ENCODE measurements around the gene ANKS3.
"Not testable (repeated sequence)": the region's sequence is repeated elsewhere in the genome, so short reads cannot be mapped to it uniquely, and the experiment has no call there.

Gene ANKS3

GRCh38 chr16:4755687-4756086 is 21.6 kb upstream of the ANKS3 start:
- no peak for DNase-seq (ENCODE audit: low spot score)

GRCh38 chr16:4754865-4755264 is 20.8 kb upstream of the ANKS3 start:
- no peak for DNase-seq (ENCODE audit: low spot score)

DNA sequence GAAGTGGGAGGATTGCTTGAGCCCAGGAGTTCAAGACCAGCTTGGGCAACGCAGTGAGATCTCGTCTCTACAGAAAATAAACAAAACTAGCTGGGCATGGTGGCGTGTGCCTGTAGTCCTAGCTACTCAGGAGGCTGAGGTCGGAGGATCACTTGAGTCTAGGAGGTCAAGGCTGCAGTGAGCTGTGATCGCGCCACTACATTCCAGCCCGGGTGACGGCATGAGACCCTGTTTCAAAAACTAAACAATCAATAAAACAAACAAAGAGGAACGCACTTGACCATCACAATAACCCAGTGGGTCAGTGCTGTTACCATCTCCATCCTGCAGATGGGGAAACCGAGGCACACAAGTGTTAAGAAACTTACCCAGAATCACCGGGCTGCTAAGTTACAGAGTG is 19.2 kb upstream of the ANKS3 start:
- no peak for DNase-seq (ENCODE audit: low spot score)

DNA sequence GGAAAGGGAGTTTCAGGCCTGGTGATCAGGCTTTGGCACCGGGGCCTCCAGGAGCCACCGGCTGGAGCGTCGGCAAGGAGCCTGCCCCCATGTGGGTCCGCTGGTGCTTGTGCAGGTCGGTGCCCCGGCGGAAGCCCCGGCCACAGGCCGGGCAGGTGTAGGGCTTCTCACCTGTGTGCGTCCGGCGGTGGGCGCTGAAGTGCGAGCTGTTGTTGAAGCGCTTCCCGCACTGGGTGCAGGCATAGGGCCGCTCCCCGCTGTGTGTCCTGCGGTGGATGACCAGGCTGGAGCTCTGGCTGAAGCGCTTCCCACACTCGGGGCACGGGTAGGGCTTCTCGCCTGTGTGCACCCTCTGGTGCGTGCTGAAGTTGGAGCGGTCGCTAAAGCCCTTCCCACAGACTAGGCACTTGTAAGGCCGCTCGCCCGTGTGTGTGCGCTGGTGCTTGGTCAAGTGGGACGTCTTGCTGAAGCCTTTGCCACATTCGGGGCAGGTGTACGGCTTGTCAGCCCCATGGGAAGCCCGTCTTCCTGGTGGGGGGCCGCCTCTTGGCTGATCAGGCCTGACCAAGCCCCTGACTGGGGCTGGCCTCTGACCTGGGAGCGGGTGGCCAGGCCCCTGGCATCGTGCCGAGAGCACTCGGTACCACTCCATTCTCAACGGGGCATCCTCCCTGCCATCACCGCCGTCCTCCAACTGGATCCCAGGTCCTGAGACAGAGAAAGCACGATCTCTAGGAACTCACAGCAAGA is 18.5 kb upstream of the ANKS3 start:
- DNase-seq (ENCODE audit: low spot score) = no peak

GRCh38 chr16:4750896-4751295 is 16.8 kb upstream of the ANKS3 start:
- DNase-seq (ENCODE audit: low spot score) = no peak

GRCh38 chr16:4749700-4750257 is 15.7 kb upstream of the ANKS3 start:
- DNase-seq (ENCODE audit: low spot score) = no peak

DNA sequence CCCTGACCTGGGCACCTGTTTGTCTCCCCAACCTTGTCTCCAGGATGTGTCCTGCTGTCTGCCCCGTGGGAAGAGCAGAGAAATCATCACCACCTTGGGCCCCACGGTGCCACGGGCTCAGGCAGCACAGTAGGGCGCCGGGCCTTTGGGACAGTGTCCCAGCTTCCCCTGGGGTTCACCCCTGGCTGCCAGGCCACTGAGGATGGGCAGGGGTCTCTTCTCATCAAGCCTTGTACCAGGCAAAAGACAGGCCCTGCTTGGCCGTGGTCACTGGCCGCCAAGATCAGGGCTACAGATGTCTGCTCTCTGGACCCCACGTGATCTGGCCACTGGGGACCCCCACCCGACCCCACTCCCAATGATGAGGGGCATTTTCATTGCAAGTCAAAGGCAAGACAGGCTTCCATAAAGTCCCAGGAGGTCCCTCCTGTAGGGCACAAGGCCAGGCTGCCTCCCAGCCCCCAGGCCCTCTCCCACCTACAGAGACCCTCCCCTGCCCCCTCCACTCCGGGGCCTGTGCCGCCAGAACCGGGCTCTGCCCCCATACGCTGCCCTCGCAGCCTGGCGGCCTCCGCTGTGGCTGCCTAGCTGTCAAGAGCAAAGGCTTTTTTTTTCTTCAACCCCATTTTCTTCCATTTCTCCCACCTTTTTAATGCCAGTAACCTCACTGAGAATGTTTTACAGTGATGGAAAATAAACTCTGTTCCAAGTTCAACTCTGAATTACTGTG is 14.8 kb upstream of the ANKS3 start:
- DNase-seq (ENCODE audit: low spot score) = no peak

DNA sequence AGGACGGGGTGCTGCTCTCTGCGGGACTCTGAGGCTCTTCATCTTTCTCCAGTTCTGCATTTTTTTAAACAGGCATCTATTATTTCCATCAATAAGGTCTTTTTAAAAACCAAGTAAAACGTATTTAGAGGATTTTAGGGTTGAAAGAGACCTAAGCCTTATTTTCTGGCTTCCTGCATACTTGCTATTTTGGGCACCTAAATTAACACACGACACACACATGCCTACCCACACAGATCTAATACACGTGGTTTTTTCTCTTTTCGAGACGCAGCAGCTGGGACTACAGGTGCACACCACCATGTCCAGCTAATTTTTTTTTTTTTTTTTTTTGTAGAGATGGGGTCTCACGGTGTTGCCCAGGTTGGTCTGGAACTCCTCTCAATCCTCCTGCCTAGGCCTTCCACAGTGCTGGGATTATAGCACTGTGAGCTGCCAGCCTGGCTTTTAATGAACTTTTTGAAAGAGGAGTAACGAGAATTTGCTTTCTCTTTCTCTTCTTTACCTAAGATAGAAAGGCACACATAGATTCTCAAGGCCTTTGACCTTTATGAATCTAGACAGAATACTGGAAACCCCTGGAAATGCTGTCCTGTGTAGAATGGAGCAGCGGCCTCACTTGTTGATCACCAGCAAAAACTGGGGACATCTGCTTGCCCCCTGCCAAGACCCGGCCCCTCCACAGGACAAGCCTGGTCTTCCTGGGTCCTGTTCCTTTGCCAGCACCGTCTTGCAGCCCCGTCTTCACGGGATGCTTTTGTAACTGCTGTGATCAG is 14.0 kb upstream of the ANKS3 start:
- no peak for DNase-seq (ENCODE audit: low spot score)

DNA sequence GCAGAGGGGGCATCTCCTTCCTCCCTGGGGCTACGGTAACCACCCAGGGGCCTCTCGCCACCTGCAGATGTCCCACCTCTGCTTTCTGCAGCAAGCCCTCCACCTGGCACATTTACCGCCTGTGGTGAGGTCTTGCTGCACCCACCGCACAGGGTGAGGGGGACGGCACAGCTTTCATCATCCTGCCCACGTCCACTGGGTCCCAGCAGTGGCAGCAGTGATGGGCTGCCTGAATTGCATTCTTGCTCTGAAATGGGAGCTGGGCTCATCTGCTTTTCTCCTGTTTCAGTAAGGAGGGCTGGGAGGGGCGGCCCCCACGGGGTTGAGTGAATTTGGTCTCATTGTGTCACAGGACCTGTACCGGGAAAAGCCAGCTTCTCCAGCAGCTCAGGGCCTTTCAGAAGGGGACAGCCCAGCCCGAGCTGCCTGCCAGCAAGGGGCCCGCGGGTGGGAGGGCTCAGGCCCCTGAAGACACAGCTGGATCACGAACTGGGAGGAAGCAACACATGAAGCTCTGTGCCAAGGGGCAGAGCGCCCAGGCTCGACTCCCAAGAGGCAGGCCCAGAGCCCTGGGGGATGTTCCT is 13.0 kb upstream of the ANKS3 start:
- no peak for DNase-seq (ENCODE audit: low spot score)

GRCh38 chr16:4746215-4746614 is 12.1 kb upstream of the ANKS3 start:
- no peak for DNase-seq (ENCODE audit: low spot score)

DNA sequence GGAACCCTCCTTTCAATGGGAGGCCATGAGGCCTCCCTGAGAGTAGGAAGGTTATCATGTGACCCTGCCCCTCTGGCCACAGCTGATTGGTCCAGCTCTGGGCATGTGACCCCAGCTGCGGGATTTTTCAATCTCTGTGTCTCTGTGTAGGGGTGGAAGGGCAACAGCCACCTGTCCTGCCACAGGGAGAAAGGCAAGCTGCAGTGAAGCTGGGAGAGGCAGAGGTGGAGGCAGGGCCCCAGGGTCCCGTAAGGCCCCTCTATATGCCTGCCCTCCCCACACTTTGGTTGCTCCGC is 11.2 kb upstream of the ANKS3 start:
- no peak for DNase-seq (ENCODE audit: low spot score)

DNA sequence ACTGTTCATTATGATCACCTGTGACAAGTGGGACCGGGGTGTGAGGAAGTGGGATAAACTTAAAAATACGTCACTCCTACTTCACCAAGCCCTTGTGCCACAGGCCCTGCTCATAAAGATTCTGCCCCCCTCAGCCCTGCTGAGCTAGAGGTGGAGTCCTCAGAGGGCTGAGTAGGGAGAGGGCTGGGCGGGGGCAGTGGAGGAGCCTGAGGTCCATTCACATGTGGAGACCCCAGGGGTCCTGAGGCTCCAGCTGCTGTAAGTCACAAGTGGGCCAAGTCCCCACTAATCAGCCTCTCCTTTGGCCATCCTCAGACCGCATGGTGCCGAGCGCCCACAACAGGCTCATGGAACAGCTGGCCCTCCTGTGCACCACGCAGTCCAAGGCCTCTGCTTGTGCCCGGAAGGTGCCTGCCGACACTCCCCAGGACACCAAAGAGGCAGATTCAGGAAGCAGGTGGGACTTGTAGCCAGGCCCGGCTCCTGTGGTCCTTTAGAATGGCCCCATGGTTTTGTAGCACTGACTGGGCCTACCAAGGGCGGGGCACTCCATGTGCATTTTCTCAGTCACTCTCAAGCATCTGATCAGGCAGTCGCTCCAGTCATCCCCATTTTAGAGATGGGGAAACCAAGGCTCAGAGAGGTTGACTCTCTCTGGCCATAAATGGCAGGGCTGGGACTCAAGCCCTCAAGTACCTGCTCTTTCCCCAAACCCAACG is 10.6 kb upstream of the ANKS3 start:
- no peak for DNase-seq (ENCODE audit: low spot score)

- DNase-seq (ENCODE audit: low spot score) = no peak
These were observed 9.3 kb upstream of the ANKS3 start for GRCh38 chr16:4743226-4743878.

DNA sequence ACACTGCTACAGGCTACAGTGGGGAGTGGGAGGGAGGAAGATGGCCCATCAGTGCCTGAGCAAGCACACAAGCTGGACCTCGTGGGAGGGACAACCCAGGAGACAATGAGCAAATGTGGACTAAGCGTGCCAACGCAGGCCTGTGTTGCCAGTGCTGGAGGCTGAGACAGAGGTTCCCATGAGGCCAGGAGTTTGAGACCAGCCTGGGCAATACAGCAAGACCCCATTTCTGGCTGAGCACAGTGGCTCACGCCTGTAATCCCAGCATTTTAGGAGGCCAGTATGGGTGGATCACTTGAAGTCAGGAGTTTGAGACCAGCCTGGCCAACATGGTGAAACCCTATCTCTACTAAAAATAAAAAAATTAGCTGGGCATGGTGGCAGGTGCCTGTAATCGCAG is 4.3 kb upstream of the ANKS3 start:
- DNase-seq (ENCODE audit: low spot score) = not testable (repeated sequence)

GRCh38 chr16:4737545-4737944 is 3.5 kb upstream of the ANKS3 start:
- DNase-seq (ENCODE audit: low spot score) = no peak

- no peak for DNase-seq (ENCODE audit: low spot score)
These were observed 2.5 kb upstream of the ANKS3 start for GRCh38 chr16:4736546-4736945.

DNA sequence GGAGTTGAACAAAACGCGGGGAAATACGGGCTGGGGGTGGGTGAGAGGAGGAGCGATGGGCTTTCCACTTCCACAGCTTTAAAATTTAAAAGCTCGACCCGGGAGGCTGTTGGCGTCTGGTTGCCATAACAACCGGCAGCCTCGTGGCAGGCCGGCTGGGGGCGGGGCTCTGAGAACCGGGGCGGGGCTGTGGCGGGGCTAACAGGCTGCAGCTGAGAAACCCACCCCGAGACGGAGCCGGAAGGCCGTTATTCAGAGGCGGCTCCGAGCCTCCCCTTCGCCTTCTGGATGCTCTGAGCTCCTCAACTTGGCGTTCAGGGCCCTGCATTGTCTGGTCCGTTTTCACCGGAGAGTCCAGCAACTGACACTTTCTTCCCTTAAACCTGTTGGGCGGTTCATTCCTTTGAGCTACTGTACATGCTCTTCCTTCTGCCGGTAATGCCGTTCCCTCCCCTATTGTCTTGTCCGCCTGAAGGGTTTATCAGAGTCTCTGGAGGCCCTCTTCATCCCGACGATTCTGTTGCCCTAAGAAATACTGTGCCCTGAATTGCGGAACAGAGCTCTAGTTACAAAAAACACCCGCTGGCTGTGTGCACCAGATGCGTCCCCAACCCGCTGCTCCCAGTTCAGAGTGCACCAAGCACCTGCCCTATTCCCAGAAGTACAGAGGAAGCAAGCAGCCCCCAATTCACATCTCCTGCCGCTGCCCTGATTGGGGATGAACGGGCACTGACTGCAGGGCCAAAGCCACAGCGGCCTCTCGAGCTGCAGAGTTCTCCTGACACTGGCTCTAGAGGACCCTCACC is 862 bp upstream of the ANKS3 start:
- peak; percentile 79 for DNase-seq (ENCODE audit: low spot score)

- DNase-seq (ENCODE audit: low spot score) = no peak
These were observed 366 bp downstream of the ANKS3 start for GRCh38 chr16:4733747-4734062.

DNA sequence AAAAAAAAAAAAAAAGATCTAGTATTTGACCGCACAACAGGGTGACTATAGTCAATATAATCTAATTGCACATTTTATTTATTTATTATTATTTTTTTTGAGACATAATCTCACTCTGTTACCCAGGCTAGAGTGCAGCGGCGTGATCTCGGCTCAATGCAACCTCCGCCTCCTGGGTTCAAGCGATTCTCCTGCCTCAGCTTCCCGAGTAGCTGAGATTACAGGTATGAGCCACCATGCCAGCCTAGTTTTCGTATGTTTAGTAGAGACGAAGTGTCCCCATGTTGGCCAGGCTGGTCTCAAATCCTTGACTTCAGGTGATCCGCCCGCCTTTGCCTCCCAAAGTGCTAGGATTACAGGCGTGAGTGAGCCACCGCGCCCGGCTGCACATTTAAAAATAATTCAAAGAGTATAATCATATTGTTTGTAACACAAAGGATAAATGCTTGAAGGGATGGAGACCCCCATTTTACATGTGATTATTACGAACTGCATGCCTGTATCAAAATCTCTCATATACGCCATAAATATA is 794 bp downstream of the ANKS3 start:
- no peak for DNase-seq (ENCODE audit: low spot score)

GRCh38 chr16:4729876-4730275 is 4.2 kb downstream of the ANKS3 start:
- no peak for DNase-seq (ENCODE audit: low spot score)

Data from hematopoietic multipotent progenitor cell treated with erythropoietin and hydrocortisone succinate and interleukin-3 and kit ligand, for 17 days (in vitro differentiated cells).